ENCODE data around the gene SCAI. TPM values are rescaled to one million over a fixed set of nuclear protein-coding genes. Genes with fewer than 3 reads are reported as not detected.

Gene SCAI
- total RNA-seq, 1 experiment from 2014 or later, result 15.5 TPM

- Histone ChIP-seq H3K9me3 (ENCODE audit: control insufficient read depth, low read depth, low read length) (no peaks in the 10 kb centered on the region), H3K79me2 (ENCODE audit: insufficient read depth, low read length) (no peaks in the 10 kb centered on the region), H4K8ac (replicated peaks; ENCODE audit: insufficient read length, low read depth, low read length) (no peak overlapping the region), H3K4me2 (ENCODE audit: insufficient read depth, insufficient read length, low read length) (no peak overlapping the region), H2AFZ (ENCODE audit: low read length) (no peak overlapping the region), H3K23me2 (ENCODE audit: insufficient read length, low read depth, low read length, poor library complexity, severe bottlenecking) (no peaks in the 10 kb centered on the region), H3K56ac (ENCODE audit: insufficient read length, low read depth, low read length) (no peak overlapping the region), H4K5ac (ENCODE audit: insufficient read length, low read depth, low read length) (no peak overlapping the region), H2BK5ac (ENCODE audit: insufficient read length, low read length) (no peak overlapping the region), H3K14ac (ENCODE audit: insufficient read depth, low read length) (no peak overlapping the region), H2BK12ac (ENCODE audit: insufficient read length, low read depth, low read length) (no peak overlapping the region), H2BK15ac (ENCODE audit: low read depth, low read length) (no peak overlapping the region), H3K27ac (ENCODE audit: insufficient read length, low read depth, low read length) (no peak overlapping the region), H3K79me1 (ENCODE audit: insufficient read depth, low read depth, low read length, poor library complexity, severe bottlenecking) (no peaks in the 10 kb centered on the region), H3K4ac (ENCODE audit: low read depth, low read length) (no peak overlapping the region), H3K4me1 (ENCODE audit: insufficient read depth, low read length) (no peaks in the 10 kb centered on the region), H2AK5ac (ENCODE audit: insufficient read length, low read length) (no peak overlapping the region), H4K20me1 (ENCODE audit: control insufficient read depth, insufficient read depth, insufficient read length) (no peaks in the 10 kb centered on the region), H2BK20ac (ENCODE audit: low read depth, low read length, poor library complexity, severe bottlenecking) (no peak overlapping the region), H3K18ac (ENCODE audit: insufficient read length, low read depth, low read length) (no peak overlapping the region), H3K27me3 (ENCODE audit: insufficient read depth, low read length) (no peaks in the 10 kb centered on the region), H2BK120ac (ENCODE audit: low read depth, low read length, poor library complexity, severe bottlenecking) (no peak overlapping the region), H4K91ac (ENCODE audit: insufficient read length, low read depth, low read length) (no peak overlapping the region), H3K23ac (ENCODE audit: insufficient read length, low read depth, low read length) (no peak overlapping the region), H3T11ph (ENCODE audit: low read length) (no peak overlapping the region), H3K9ac (ENCODE audit: extremely low read depth, insufficient read length, low read length) (no peak overlapping the region)
- TF ChIP-seq, protein P1, sequence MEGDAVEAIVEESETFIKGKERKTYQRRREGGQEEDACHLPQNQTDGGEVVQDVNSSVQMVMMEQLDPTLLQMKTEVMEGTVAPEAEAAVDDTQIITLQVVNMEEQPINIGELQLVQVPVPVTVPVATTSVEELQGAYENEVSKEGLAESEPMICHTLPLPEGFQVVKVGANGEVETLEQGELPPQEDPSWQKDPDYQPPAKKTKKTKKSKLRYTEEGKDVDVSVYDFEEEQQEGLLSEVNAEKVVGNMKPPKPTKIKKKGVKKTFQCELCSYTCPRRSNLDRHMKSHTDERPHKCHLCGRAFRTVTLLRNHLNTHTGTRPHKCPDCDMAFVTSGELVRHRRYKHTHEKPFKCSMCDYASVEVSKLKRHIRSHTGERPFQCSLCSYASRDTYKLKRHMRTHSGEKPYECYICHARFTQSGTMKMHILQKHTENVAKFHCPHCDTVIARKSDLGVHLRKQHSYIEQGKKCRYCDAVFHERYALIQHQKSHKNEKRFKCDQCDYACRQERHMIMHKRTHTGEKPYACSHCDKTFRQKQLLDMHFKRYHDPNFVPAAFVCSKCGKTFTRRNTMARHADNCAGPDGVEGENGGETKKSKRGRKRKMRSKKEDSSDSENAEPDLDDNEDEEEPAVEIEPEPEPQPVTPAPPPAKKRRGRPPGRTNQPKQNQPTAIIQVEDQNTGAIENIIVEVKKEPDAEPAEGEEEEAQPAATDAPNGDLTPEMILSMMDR (conservative IDR thresholded peaks at IDR 0.05), result no peak
- no CpG with 5 or more reads among the region's 5 CpGs for WGBS (ENCODE audit: extremely low coverage, insufficient read length, low lambda C conversion rate)
- Mint-ChIP-seq H3K4me1 (peaks cover 3 to 7% of the 10 kb centered on the region in 2 experiments; a peak in 3 of 4 replicates), H3K27ac (no peak overlapping the region), H3K9me3 (peaks cover 1 to 4% of the 10 kb centered on the region in 2 experiments), H3K27me3 (ENCODE audit: low read depth) (no peaks in the 10 kb centered on the region), H3K4me3 (no peak overlapping the region), H3K36me3 (ENCODE audit: insufficient read depth in 1 of 3, low read depth in 3 of 3) (peaks cover 8 to 19% (median 9%) of the 10 kb centered on the region in 3 experiments)
- DNase-seq, result no peak
These were observed 54.6 kb downstream of the SCAI start for GRCh38 chr9:125088752-125089151.

All from H9 (cell line).